ENCODE data around the gene VPS52.
"Not testable (repeated sequence)": the region's sequence is repeated elsewhere in the genome, so short reads cannot be mapped to it uniquely, and the experiment has no call there.

VPS52 gene

DNA sequence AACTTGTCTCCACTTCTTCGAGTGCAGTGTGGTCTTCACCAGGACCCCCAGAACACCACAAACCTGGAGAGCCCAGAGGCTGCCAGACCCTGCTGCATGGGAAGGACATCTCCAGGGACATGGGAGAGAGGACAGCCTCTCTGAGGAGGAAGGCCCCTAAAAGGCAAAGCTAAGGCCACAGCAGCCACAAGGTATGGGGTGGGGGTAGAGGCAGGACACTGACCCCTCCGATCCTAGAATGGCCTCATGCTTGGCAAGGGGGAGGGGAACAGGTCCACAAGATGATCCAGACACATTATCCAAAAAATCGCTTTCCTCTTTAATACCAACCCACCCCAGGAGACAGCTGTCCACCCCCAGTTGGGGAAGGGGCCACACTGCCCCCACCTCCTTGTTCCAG lies 7.1 kb upstream of the VPS52 start:
- DNase-seq = no peak

DNA sequence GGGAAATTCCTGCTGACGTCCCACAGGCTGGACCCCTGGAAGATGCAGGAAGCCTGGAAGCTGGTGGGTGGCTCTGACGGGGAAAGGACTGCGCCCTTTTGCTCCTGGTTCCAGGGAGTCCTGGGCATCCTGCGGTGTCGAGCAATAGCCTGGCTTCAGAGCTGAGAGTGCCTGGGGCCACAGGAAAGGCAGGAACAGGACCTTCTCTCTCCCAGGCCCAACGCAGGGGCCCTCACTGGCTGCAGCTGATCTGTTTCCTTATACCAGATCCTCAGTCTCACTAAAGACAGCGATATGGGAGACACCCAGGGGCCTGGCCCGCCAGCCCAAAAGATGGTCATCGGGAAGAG lies 6.7 kb upstream of the VPS52 start:
- no peak for DNase-seq

GRCh38 chr6:33277663-33278391 lies 6.2 kb upstream of the VPS52 start:
- no peak for DNase-seq

- DNase-seq = no peak
Measured at GRCh38 chr6:33276864-33277662, 5.4 kb upstream of the VPS52 start, which contains the start of gene B3GALT4. B3GALT4 (plus strand) TSS chr6:33277123; CDS start chr6:33277420, 297 bp downstream.

DNA sequence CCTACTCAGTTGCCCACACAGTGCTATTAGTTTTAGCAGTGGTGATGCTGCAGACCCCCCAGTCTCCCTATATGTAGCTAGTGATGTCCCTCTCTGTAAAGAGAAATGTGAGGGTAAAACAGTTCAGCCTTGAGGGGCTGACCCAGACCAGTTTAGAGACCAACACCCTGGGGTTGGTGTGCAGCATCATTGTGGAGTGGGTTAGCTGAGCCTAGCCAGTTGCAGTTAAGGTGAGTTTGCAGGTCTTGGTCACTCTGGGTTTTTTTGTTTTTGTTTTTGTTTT lies 4.8 kb upstream of the VPS52 start:
- DNase-seq = no peak

DNA sequence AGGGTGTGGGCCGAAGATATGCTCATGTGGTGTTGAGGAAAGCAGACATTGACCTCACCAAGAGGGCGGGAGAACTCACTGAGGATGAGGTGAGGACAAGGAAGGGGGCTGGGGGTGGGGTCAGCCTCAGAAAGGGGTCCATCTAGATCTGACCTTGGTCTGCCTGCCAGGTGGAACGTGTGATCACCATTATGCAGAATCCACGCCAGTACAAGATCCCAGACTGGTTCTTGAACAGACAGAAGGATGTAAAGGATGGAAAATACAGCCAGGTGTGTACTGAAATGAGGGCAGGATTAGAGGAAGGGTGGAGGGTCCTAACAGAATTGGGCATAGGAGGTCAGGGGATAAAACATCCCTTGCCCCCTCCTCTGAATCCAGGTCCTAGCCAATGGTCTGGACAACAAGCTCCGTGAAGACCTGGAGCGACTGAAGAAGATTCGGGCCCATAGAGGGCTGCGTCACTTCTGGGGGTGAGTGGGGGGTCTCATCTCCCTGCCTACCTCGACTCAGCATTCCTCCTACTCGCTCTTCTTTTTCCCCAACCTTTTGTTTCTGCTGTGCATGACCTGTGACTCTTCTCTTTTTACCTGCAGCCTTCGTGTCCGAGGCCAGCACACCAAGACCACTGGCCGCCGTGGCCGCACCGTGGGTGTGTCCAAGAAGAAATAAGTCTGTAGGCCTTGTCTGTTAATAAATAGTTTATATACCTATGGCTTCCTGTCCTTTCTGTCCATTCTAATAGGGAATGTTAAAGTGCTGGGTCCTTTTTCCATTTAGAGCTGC lies 4.3 kb upstream of the VPS52 start:
- DNase-seq = not testable (repeated sequence)

DNA sequence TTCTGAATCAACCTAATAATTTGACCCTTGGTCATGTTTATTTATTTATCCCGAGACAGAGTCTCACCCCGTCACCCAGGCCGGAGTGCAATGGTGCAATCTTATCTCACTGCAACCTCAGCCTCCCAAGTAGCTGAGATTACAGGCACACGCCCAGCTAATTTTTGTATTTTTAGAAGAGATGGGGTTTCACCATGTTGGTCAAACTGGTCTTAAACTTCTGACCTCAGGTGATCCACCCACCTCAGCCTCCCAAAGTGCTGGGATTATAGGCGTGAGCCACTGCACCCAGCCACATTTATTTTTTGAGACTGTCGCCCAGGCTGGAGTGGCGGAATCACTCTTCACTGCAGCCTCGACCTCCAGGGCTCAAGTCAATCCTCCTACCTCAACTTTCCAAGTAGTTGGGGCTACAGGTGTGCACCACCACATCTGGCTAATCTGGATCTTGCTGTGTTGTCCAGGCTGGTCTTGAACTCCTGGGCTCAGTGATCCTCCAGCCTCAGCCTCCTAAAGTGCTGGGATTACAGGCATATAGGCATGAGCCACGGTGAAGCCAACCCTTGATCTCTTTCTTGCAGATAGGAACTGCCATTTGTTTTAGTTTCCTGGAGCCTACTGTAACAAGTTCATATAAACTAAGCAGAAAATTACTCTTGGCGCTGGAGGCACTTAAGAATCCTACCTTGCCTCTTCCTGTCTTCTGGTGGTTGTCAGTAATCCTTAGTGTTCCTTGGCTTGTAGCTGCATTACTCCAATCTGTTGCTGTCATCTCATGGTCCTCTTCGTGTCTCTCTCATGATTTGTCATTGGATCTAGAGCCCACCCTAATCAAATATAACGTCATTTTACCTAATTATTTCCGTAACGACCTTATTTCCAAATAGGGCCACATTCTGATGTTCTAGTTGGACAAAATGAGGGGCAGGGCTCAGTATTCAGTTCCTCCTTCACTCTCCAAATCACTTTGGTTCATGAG lies 2.5 kb upstream of the VPS52 start:
- DNase-seq = no peak

DNA sequence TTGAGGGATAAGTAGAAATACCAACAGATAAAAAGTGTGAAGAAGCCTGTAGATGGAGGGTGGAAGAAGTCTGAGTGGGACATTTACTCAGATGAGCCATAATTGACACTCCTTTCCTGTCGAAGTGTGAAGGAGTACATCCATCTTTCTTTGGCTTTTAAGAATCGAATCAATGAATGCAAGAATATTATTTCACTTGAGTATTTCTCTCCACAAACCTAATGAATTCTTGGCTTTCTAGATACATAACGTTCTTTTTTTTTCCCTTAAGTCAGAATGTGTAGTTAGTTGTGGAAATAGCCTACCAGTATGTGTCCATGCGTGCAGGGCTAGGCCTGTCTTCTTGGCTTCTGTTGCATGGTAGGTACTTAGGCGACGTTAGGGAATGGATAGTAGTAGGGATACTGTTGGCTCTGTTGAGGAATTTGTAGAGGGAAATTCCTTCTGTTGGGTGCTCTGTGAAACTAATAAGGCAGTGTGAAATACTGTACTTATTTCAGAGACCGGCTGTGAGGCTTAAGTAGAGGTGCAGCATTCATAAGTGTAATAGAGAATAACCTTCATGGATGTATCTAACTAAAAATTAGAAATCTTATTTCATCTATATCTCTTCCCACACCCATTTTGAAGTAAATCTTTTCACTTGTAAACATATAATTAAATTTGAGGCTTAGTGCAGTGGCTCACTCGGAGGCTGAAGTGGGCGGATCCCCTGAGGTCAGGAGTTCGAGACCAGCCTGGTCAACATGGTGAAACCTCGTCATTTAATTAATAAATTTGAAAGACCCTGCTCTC lies 1.6 kb upstream of the VPS52 start:
- no peak for DNase-seq

DNA sequence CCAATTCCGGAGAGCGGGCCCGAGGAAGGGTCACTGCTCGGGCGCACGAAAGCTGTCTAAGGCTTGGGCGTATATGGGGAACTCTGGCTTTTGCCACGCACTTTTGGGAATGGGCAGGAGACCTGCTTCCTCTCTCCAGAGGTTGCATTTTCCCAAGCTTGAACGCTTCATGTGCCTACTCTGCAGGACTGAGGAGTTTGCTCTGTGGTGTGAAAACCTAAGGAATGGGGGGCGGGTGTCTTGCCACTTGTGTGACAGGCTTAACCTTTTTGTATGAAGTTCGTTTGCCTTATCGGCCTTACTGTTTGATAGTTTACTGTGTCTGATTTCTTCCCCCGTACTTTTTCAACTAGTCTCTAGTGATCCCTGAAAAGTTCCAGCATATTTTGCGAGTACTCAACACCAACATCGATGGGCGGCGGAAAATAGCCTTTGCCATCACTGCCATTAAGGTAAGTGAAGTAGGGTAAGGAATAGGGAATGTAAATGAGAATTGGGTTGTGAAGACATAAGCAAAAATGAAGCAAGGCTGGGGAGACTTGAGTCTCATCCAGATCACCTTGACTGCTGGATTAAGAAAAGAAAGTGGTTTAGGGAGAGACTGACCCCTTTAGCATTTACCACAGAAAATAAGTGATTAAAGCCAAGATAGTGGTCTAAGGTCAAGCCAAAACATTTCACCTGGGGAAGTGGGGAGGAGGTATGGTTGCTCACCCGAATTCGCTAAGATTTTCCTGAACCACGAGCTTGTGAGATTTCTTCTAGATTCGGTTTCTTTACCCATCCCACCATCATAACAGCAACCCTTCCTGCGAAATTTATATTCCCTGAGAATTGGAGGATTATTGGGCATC lies 826 bp upstream of the VPS52 start:
- no peak for DNase-seq

- DNase-seq = no peak
Measured at GRCh38 chr6:33271117-33271467, 584 bp downstream of the VPS52 start.

- DNase-seq = no peak
Measured at GRCh38 chr6:33264015-33264414, 7.7 kb downstream of the VPS52 start.

DNA sequence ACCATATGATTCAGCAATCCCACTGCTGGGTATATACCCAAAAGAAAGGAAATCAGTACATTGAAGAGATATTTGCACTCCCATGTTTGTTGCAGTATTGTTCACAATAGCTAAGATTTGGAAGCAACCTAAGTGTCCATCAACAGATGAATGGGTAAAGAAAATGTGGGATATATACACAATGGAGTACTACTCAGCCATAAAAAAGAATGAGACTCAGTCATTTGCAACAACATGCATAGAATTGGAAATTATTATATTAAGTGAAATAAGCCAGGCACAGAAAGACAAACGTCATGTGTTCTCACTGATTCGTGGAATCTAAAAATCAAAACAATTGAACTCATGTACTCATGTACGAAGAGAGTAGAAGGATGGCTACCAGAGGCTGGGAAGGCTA lies 9.2 kb downstream of the VPS52 start:
- not testable (repeated sequence) for DNase-seq

GRCh38 chr6:33259032-33259431 lies 12.6 kb downstream of the VPS52 start:
- DNase-seq = no peak

DNA sequence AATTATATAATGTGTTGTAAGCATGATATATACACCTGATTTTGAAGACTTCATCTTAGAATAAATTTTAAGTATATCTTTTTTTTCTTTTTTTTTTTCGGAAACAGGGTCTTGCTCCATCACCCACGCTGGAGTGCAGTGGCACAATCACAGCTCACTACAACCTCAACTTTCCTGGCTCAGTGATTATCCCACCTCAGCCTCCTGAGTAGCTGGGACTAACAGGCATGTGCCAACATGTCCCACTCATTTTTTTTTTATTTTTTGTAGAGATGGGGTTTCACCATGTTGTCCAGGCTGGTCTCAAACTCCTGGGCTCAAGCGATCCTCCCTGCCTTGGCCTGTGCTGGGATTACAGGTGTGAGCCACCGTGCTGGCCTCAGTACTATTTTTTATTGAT lies 17.1 kb downstream of the VPS52 start:
- no peak for DNase-seq

DNA sequence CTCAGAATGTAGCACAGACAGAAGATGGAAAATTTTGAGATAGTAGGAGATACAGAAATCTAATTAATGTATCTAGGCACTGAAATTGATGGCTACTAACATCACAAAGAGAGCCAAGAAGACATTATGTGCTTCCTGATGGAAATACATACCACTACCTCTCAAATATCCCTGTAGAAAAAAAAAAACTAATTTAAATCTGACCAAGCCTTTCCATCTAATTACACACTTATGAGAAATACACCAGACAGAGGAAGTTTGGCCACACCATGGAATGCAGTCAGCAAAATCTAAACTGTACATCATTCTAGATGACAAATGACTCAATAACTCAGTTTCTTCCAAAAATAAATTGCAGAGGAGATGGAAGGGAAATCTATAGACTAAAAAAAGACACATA lies 18.9 kb downstream of the VPS52 start:
- no peak for DNase-seq

DNA sequence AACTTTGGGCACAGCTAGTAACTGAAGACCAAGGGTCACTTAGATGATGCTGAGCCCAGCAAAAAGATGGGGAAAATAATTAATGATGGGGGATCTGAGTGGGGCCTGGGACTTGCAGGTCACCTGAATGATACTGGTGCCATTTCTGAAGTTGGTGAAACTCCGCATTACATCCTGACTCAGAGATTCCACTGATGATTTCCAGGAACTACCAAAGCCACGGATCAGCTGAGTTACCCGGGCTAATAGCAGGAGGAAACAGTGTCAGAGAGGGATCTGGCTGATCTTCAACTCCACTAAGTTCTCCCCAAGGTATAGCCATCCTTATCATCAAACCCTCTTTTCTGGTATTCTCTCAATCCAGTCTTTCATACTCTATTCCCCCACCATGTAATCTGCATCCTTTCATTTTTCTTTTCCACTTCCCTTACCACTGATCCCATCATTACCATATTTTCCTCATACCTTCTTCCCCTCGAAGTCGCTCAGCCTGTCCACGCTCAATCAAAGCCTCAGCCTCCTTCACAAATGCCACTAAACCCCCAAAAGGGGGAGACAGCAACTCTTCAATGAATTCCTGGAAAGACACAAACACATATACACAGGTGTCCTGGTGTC lies 20.2 kb downstream of the VPS52 start:
- DNase-seq = no peak

- DNase-seq = no peak
Measured at GRCh38 chr6:33250731-33251130, 20.9 kb downstream of the VPS52 start.

GRCh38 chr6:33249732-33250630 lies 21.7 kb downstream of the VPS52 start:
- no peak for DNase-seq
